T-cell (primary cell): ENCODE data around the gene SLC8A1. TPM values are rescaled to one million over a fixed set of nuclear protein-coding genes. Genes with fewer than 3 reads are reported as not detected.

ENCODE experiments used
- ATAC-seq, 4 experiments: fragments of 200-7000 bp in 3 of 4; fragments of 150-1000 bp in 1 of 4; cut with Tn5 transposase; replicated peaks in 1 of 4; 1 replicate in 3 of 4; 2 replicates in 1 of 4; pipeline ENCODE4 v1.10.0; 2021; ENCODE audit warnings: moderate library complexity in 3 of 4, mild to moderate bottlenecking in 2 of 4, moderate number of reproducible peaks in 1 of 4
- CTCF ChIA-PET, 2 donors: fragments of 300-600 bp; sonication (Branson Sonifier 250); formaldehyde crosslinking; loops; one replicate each; lab custom pipeline; 2022; ENCODE audit warnings: antibody characterized with exemption in 2 of 2; lab: Charles Lee
- POLR2A ChIA-PET, 2 donors: fragments of 300-600 bp; sonication (Branson Sonifier 250); formaldehyde crosslinking; loops; one replicate each; lab custom pipeline; 2022; ENCODE audit warnings: antibody characterized with exemption in 2 of 2; lab: Charles Lee
- DNase-seq, 35 experiments: peaks; one replicate each; pipeline versions ENCODE4 v3.0.0 to v3.0.0-alpha.2; 2013 to 2023
- H3K27ac ChIP-seq: one replicate; pipeline ENCODE4 v1.5.1; 2013; ENCODE audit warnings: low read length
- H3K27me3 ChIP-seq, 2 experiments: replicated peaks in 1 of 2; 1 replicate in 1 of 2; 2 replicates in 1 of 2; pipeline versions ENCODE4 v1.6.1 to v1.7.0; 2013; ENCODE audit warnings: low read length in 1 of 2, mixed read lengths in 1 of 2; ENCODE audit not compliant: control insufficient read depth in 2 of 2, insufficient read depth in 2 of 2; ENCODE audit errors: extremely low read depth in 1 of 2
- H3K36me3 ChIP-seq, 2 donors: 1 replicate in 1 of 2; 2 replicates in 1 of 2; pipeline versions ENCODE4 v1.6.1 to v1.7.0; 2013; ENCODE audit warnings: low read length in 1 of 2; ENCODE audit not compliant: control insufficient read depth in 2 of 2, insufficient read depth in 1 of 2; ENCODE audit errors: extremely low read depth in 1 of 2
- H3K4me1 ChIP-seq, 2 experiments: 1 replicate in 1 of 2; 2 replicates in 1 of 2; pipeline versions ENCODE4 v1.6.1 to v1.7.0; 2013; ENCODE audit warnings: low read length in 2 of 2, mixed read lengths in 1 of 2; ENCODE audit not compliant: insufficient read depth in 2 of 2, control insufficient read depth in 1 of 2; ENCODE audit errors: extremely low read depth in 1 of 2
- H3K4me3 ChIP-seq, 2 donors: 1 replicate in 1 of 2; 2 replicates in 1 of 2; pipeline versions ENCODE4 v1.5.1 to v1.7.0; 2013; ENCODE audit warnings: mild to moderate bottlenecking in 2 of 2, low read length in 1 of 2, moderate library complexity in 1 of 2; ENCODE audit not compliant: control insufficient read depth in 1 of 2; ENCODE audit errors: extremely low read depth in 1 of 2
- H3K9me3 ChIP-seq: 2 replicates; pipeline ENCODE4 v1.7.0; 2013
- H3K27ac Mint-ChIP-seq, 2 donors: one replicate each; pipeline ENCODE4 v1.8.0; 2020 to 2021; ENCODE audit warnings: mild to moderate bottlenecking in 2 of 2, mixed read lengths in 2 of 2
- H3K27me3 Mint-ChIP-seq, 2 donors: one replicate each; pipeline ENCODE4 v1.8.0; 2021 to 2022; ENCODE audit warnings: mixed read lengths in 2 of 2
- H3K36me3 Mint-ChIP-seq: one replicate; pipeline ENCODE4 v1.8.0; 2021; ENCODE audit warnings: mixed read lengths
- H3K4me1 Mint-ChIP-seq, 3 donors: one replicate each; pipeline ENCODE4 v1.8.0; 2020 to 2022; ENCODE audit warnings: mixed read lengths in 3 of 3, mild to moderate bottlenecking in 1 of 3
- H3K4me3 Mint-ChIP-seq, 3 donors: one replicate each; pipeline ENCODE4 v1.8.0; 2020 to 2022; ENCODE audit warnings: mild to moderate bottlenecking in 3 of 3, mixed read lengths in 3 of 3, moderate library complexity in 3 of 3
- H3K9me3 Mint-ChIP-seq, 3 donors: one replicate each; pipeline ENCODE4 v1.8.0; 2020 to 2022; ENCODE audit warnings: mixed read lengths in 3 of 3
- WGBS: methylation state at CpG from one replicate; pipeline ENCODE4 v1.1.5; 2013; ENCODE audit warnings: missing lambda C conversion rate; ENCODE audit not compliant: insufficient coverage; 5-methylcytosine and 5-hydroxymethylcytosine counted together
- total RNA-seq, 35 experiments: library from RNA in 6 of 35; stranded (reverse) in 6 of 35; fragments of 120-200 nt in 1 of 35; gene quantifications; one replicate each; pipeline versions ENCODE4 v1.2.1 to v1.2.4 and lab custom pipeline; 2013 to 2026

The SLC8A1 gene
- total RNA-seq, 5 donors from 2014 or later (not counting 1 experiment from before 2014, with no cell fraction given): 0.09 to 0.35 (median 0.13) TPM

GRCh38 chr2:40210968-40211353, 240.9 kb downstream of the SLC8A1 start:
- no peak for ATAC-seq
- POLR2A ChIA-PET: no interaction called here
- DNase-seq: no peak
- CTCF ChIA-PET: no interaction called here
- no peaks in the 10 kb centered on the region for H3K27me3 Mint-ChIP-seq
- Histone ChIP-seq H3K27ac (no peak overlapping the region), H3K4me1 (no peaks in the 10 kb centered on the region), H3K9me3 (no peaks in the 10 kb centered on the region), H3K36me3 (no peaks in the 10 kb centered on the region), H3K27me3 (no peaks in the 10 kb centered on the region), H3K4me3 (no peak overlapping the region)
- H3K4me1 Mint-ChIP-seq: no peaks in the 10 kb centered on the region
- no peaks in the 10 kb centered on the region for H3K36me3 Mint-ChIP-seq
- no CpG with 5 or more reads among the region's 1 CpG for WGBS
- H3K9me3 Mint-ChIP-seq: no peaks in the 10 kb centered on the region
- H3K27ac Mint-ChIP-seq: no peak overlapping the region
- no peak overlapping the region for H3K4me3 Mint-ChIP-seq

- Histone ChIP-seq H3K4me3 (no peak overlapping the region), H3K27me3 (no peaks in the 10 kb centered on the region), H3K27ac (no peak overlapping the region), H3K9me3 (no peaks in the 10 kb centered on the region), H3K36me3 (no peaks in the 10 kb centered on the region), H3K4me1 (no peaks in the 10 kb centered on the region)
- Mint-ChIP-seq H3K27me3 (no peaks in the 10 kb centered on the region), H3K36me3 (no peaks in the 10 kb centered on the region), H3K27ac (no peak overlapping the region), H3K4me1 (no peaks in the 10 kb centered on the region), H3K4me3 (no peak overlapping the region), H3K9me3 (no peaks in the 10 kb centered on the region)
- ChIA-PET POLR2A (interaction anchor here in 1 of 2 donors (0.5 kb wide), 1 partner anchor 762 kb away, joined by 6 read pairs; no protein-coding TSS in a partner anchor), CTCF (interaction anchor here in 1 of 2 donors (1.2 kb wide), 1 partner anchor 8 kb away, joined by 3 read pairs; no protein-coding TSS in a partner anchor)
- no CpG with 5 or more reads among the region's 1 CpG for WGBS
- ATAC-seq (no peak), DNase-seq (no peak)
Measured at GRCh38 chr2:40210344-40210967, 241.4 kb downstream of the SLC8A1 start.

- Mint-ChIP-seq H3K36me3 (no peaks in the 10 kb centered on the region), H3K4me1 (no peaks in the 10 kb centered on the region), H3K9me3 (no peaks in the 10 kb centered on the region), H3K27me3 (no peaks in the 10 kb centered on the region), H3K27ac (no peak overlapping the region), H3K4me3 (no peak overlapping the region)
- H3K9me3 ChIP-seq: no peaks in the 10 kb centered on the region
- no peaks in the 10 kb centered on the region for H3K4me1 ChIP-seq
- no peaks in the 10 kb centered on the region for H3K36me3 ChIP-seq
- no peak overlapping the region for H3K27ac ChIP-seq
- no peak overlapping the region for H3K4me3 ChIP-seq
- POLR2A ChIA-PET: no interaction called here
- CTCF ChIA-PET: interaction anchor here in 1 of 2 donors (1.2 kb wide), 1 partner anchor 9 kb away, joined by 3 read pairs; no protein-coding TSS in a partner anchor
- DNase-seq (no peak), ATAC-seq (no peak)
- no peaks in the 10 kb centered on the region for H3K27me3 ChIP-seq
Measured at GRCh38 chr2:40209761-40210160, 242.1 kb downstream of the SLC8A1 start.

GRCh38 chr2:40208463-40208862, 243.4 kb downstream of the SLC8A1 start:
- Mint-ChIP-seq H3K27me3 (no peaks in the 10 kb centered on the region), H3K4me1 (no peaks in the 10 kb centered on the region), H3K4me3 (no peak overlapping the region), H3K9me3 (no peaks in the 10 kb centered on the region), H3K27ac (no peak overlapping the region), H3K36me3 (no peaks in the 10 kb centered on the region)
- no CpG with 5 or more reads among the region's 1 CpG for WGBS
- Histone ChIP-seq H3K36me3 (no peaks in the 10 kb centered on the region), H3K9me3 (no peaks in the 10 kb centered on the region), H3K27ac (no peak overlapping the region), H3K4me1 (no peaks in the 10 kb centered on the region), H3K27me3 (no peaks in the 10 kb centered on the region), H3K4me3 (no peak overlapping the region)
- ChIA-PET CTCF (no interaction called here), POLR2A (no interaction called here)
- ATAC-seq: no peak
- DNase-seq: no peak

- Histone ChIP-seq H3K27ac (no peak overlapping the region), H3K9me3 (no peaks in the 10 kb centered on the region), H3K4me1 (no peaks in the 10 kb centered on the region), H3K4me3 (no peak overlapping the region), H3K27me3 (no peaks in the 10 kb centered on the region), H3K36me3 (no peaks in the 10 kb centered on the region)
- no peaks in the 10 kb centered on the region for H3K4me1 Mint-ChIP-seq
- POLR2A ChIA-PET: no interaction called here
- CTCF ChIA-PET: no interaction called here
- H3K4me3 Mint-ChIP-seq: no peak overlapping the region
- H3K27me3 Mint-ChIP-seq: no peaks in the 10 kb centered on the region
- H3K9me3 Mint-ChIP-seq: no peaks in the 10 kb centered on the region
- no peaks in the 10 kb centered on the region for H3K36me3 Mint-ChIP-seq
- no peak for DNase-seq
- no peak overlapping the region for H3K27ac Mint-ChIP-seq
- no peak for ATAC-seq
- WGBS: 92% methylated on average over 2 of the region's 4 CpGs
Measured at GRCh38 chr2:40204268-40204667, 247.6 kb downstream of the SLC8A1 start.

GRCh38 chr2:40202798-40203400, 249.0 kb downstream of the SLC8A1 start:
- no peaks in the 10 kb centered on the region for H3K36me3 ChIP-seq
- ChIA-PET CTCF (no interaction called here), POLR2A (no interaction called here)
- H3K4me3 ChIP-seq: no peak overlapping the region
- ATAC-seq (no peak), DNase-seq (no peak)
- Mint-ChIP-seq H3K4me3 (no peak overlapping the region), H3K4me1 (no peaks in the 10 kb centered on the region), H3K36me3 (no peaks in the 10 kb centered on the region), H3K27ac (no peak overlapping the region), H3K9me3 (no peaks in the 10 kb centered on the region), H3K27me3 (no peaks in the 10 kb centered on the region)
- no peaks in the 10 kb centered on the region for H3K27me3 ChIP-seq
- H3K9me3 ChIP-seq: no peaks in the 10 kb centered on the region
- no peaks in the 10 kb centered on the region for H3K4me1 ChIP-seq
- 100% methylated on average over 1 of the region's 1 CpG for WGBS
- no peak overlapping the region for H3K27ac ChIP-seq
